Measurements from ENCODE around the gene EMC10.

The EMC10 gene

DNA sequence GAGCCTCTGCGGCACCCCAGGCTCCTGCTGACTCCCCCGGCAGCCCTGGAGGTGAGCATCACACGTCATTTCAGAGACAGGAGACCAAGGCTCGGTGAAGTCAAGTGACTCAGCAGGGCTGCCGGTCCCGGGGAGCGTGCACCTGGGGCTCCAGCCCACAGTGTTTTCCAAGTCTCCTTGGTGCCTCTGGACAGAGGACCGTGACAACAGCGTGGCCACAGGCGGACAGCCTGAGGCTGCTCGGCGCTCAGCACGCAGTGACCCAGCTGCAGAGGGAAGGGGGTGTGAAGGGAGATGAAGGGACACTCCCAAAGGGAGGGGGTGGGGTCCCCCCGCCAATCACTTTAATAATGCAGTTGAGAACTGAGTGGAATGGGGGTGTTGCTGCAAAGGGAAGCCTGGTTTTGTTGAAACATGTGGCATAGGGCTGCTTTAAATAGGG is 54.9 kb downstream of the EMC10 start:
- H2AFZ ChIP-seq (ENCODE audit: insufficient read depth, low read length, poor library complexity) = no peak overlapping the region
- no peak overlapping the region for H3K4me3 ChIP-seq (ENCODE audit: low read depth, low read length)
- H3K79me1 ChIP-seq (ENCODE audit: low read length) = no peaks in the 10 kb centered on the region
- no CpG with 5 or more reads among the region's 14 CpGs for WGBS (ENCODE audit: extremely low coverage, insufficient coverage, insufficient read length)
- H3K18ac ChIP-seq (ENCODE audit: low read length) = no peak overlapping the region
- no peak overlapping the region for H2BK120ac ChIP-seq (ENCODE audit: insufficient read depth, low read length, poor library complexity)
- H2BK12ac ChIP-seq (ENCODE audit: low read length) = no peak overlapping the region
- H3K79me2 ChIP-seq (ENCODE audit: control insufficient read depth, insufficient read depth, low read length, poor library complexity) = no peaks in the 10 kb centered on the region
- no peak overlapping the region for H2AK5ac ChIP-seq (ENCODE audit: low read length)
- no peak overlapping the region for H2BK5ac ChIP-seq (ENCODE audit: low read depth, low read length, poor library complexity)
- H3K4me2 ChIP-seq (ENCODE audit: low read length) = no peak overlapping the region
- DNase-seq = no peak
- H4K8ac ChIP-seq (ENCODE audit: low read depth, low read length) = no peak overlapping the region
- H3K9ac ChIP-seq (ENCODE audit: low read length) = no peak overlapping the region
- H4K12ac ChIP-seq (ENCODE audit: low read depth, low read length) = no peak overlapping the region
- no peak overlapping the region for H3K4ac ChIP-seq (ENCODE audit: low read depth, low read length)
- H3K14ac ChIP-seq (ENCODE audit: low read length) = no peak overlapping the region
- no peaks in the 10 kb centered on the region for H3K27me3 ChIP-seq (ENCODE audit: insufficient read depth, low read length)
- H3K9me3 ChIP-seq (ENCODE audit: insufficient read depth, low read depth, low read length) = peaks cover 6% of the 10 kb centered on the region
- H4K91ac ChIP-seq (ENCODE audit: low read depth, low read length) = no peak overlapping the region
- peaks cover 0 to 3% of the 10 kb centered on the region in 2 experiments for H3K4me1 ChIP-seq (ENCODE audit: control insufficient read depth in 1 of 2, insufficient read depth in 2 of 2, low read length in 2 of 2)
- no peak overlapping the region for H3K27ac ChIP-seq (ENCODE audit: low read depth, low read length)
- H3K23ac ChIP-seq (ENCODE audit: low read length) = no peak overlapping the region
- H3K36me3 ChIP-seq (ENCODE audit: control insufficient read depth in 1 of 2, insufficient read depth in 2 of 2, low read length in 2 of 2) = no peaks in the 10 kb centered on the region

DNA sequence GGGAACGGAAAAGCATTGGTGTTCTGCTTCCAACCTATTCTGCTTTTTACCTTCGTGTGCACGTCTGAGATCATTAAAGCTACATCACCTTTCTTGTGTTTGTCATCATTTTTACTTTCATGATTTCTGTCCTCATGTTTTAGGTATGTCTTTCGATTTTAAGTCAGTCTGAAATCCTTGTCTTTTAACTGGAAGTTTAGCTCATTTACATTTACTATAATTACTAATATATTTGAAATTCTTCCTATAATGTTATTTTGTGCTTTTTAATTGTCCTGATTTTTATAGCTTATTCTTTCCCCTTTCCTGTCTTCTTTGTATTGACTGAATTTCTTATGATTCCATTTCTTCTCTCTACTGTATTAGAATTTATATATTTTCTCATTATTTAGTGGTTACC is 56.6 kb downstream of the EMC10 start:
- H2AFZ ChIP-seq (ENCODE audit: insufficient read depth, low read length, poor library complexity) = no peak overlapping the region
- no peak overlapping the region for H3K18ac ChIP-seq (ENCODE audit: low read length)
- no peak overlapping the region for H3K23ac ChIP-seq (ENCODE audit: low read length)
- H2BK12ac ChIP-seq (ENCODE audit: low read length) = no peak overlapping the region
- H4K12ac ChIP-seq (ENCODE audit: low read depth, low read length) = no peak overlapping the region
- H2BK5ac ChIP-seq (ENCODE audit: low read depth, low read length, poor library complexity) = no peak overlapping the region
- no peak overlapping the region for H3K9ac ChIP-seq (ENCODE audit: low read length)
- H2AK5ac ChIP-seq (ENCODE audit: low read length) = no peak overlapping the region
- no peaks in the 10 kb centered on the region for H3K79me2 ChIP-seq (ENCODE audit: control insufficient read depth, insufficient read depth, low read length, poor library complexity)
- H3K14ac ChIP-seq (ENCODE audit: low read length) = no peak overlapping the region
- H2BK120ac ChIP-seq (ENCODE audit: insufficient read depth, low read length, poor library complexity) = no peak overlapping the region
- no peak for DNase-seq
- no peaks in the 10 kb centered on the region for H3K79me1 ChIP-seq (ENCODE audit: low read length)
- H3K4me1 ChIP-seq (ENCODE audit: control insufficient read depth in 1 of 2, insufficient read depth in 2 of 2, low read length in 2 of 2) = peaks cover 0 to 3% of the 10 kb centered on the region in 2 experiments
- H3K27ac ChIP-seq (ENCODE audit: low read depth, low read length) = no peak overlapping the region
- no peak overlapping the region for H3K4me3 ChIP-seq (ENCODE audit: low read depth, low read length)
- no peak overlapping the region for H3K4ac ChIP-seq (ENCODE audit: low read depth, low read length)
- no peaks in the 10 kb centered on the region for H3K27me3 ChIP-seq (ENCODE audit: insufficient read depth, low read length)
- H3K4me2 ChIP-seq (ENCODE audit: low read length) = no peak overlapping the region
- no peaks in the 10 kb centered on the region for H3K36me3 ChIP-seq (ENCODE audit: control insufficient read depth in 1 of 2, insufficient read depth in 2 of 2, low read length in 2 of 2)
- peaks cover 6% of the 10 kb centered on the region for H3K9me3 ChIP-seq (ENCODE audit: insufficient read depth, low read depth, low read length)
- no peak overlapping the region for H4K8ac ChIP-seq (ENCODE audit: low read depth, low read length)
- no peak overlapping the region for H4K91ac ChIP-seq (ENCODE audit: low read depth, low read length)
- WGBS (ENCODE audit: extremely low coverage, insufficient coverage, insufficient read length) = no CpG with 5 or more reads among the region's 4 CpGs

DNA sequence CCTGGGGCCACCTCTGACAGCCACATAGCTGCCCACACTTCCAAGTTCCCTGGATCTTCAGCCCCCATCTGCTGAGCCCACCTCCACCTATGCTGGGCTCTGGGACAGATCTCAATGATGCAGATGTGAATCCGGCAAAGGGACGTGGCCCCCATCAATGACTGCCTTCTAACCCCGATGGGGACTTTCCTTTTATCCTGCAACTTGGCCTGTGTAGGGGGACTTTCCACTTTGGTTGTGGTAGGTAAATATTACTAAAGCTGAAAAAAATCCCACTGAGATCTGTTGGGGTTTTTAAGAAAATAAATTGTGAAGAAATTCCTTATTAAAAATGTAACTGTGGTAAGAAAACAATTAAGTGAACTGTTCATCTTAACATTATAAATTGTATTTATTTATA is 58.2 kb downstream of the EMC10 start:
- Histone ChIP-seq H3K27ac (ENCODE audit: low read depth, low read length) (no peak overlapping the region), H3K9me3 (ENCODE audit: insufficient read depth, low read depth, low read length) (peaks cover 6% of the 10 kb centered on the region), H3K9ac (ENCODE audit: low read length) (no peak overlapping the region), H3K4me3 (ENCODE audit: low read depth, low read length) (no peak overlapping the region), H3K36me3 (ENCODE audit: control insufficient read depth in 1 of 2, insufficient read depth in 2 of 2, low read length in 2 of 2) (no peaks in the 10 kb centered on the region), H2AFZ (ENCODE audit: insufficient read depth, low read length, poor library complexity) (no peak overlapping the region), H3K4ac (ENCODE audit: low read depth, low read length) (no peak overlapping the region), H4K12ac (ENCODE audit: low read depth, low read length) (no peak overlapping the region), H4K8ac (ENCODE audit: low read depth, low read length) (no peak overlapping the region), H3K18ac (ENCODE audit: low read length) (no peak overlapping the region), H3K27me3 (ENCODE audit: insufficient read depth, low read length) (no peaks in the 10 kb centered on the region), H3K23ac (ENCODE audit: low read length) (no peak overlapping the region), H3K79me1 (ENCODE audit: low read length) (no peaks in the 10 kb centered on the region), H3K79me2 (ENCODE audit: control insufficient read depth, insufficient read depth, low read length, poor library complexity) (no peaks in the 10 kb centered on the region), H2BK120ac (ENCODE audit: insufficient read depth, low read length, poor library complexity) (no peak overlapping the region), H3K4me2 (ENCODE audit: low read length) (no peak overlapping the region), H3K14ac (ENCODE audit: low read length) (no peak overlapping the region), H4K91ac (ENCODE audit: low read depth, low read length) (no peak overlapping the region), H3K4me1 (ENCODE audit: control insufficient read depth in 1 of 2, insufficient read depth in 2 of 2, low read length in 2 of 2) (peaks cover 0 to 3% of the 10 kb centered on the region in 2 experiments), H2BK12ac (ENCODE audit: low read length) (no peak overlapping the region), H2BK5ac (ENCODE audit: low read depth, low read length, poor library complexity) (no peak overlapping the region), H2AK5ac (ENCODE audit: low read length) (no peak overlapping the region)
- WGBS (ENCODE audit: extremely low coverage, insufficient coverage, insufficient read length) = no CpG with 5 or more reads among the region's 3 CpGs
- no peak for DNase-seq

DNA sequence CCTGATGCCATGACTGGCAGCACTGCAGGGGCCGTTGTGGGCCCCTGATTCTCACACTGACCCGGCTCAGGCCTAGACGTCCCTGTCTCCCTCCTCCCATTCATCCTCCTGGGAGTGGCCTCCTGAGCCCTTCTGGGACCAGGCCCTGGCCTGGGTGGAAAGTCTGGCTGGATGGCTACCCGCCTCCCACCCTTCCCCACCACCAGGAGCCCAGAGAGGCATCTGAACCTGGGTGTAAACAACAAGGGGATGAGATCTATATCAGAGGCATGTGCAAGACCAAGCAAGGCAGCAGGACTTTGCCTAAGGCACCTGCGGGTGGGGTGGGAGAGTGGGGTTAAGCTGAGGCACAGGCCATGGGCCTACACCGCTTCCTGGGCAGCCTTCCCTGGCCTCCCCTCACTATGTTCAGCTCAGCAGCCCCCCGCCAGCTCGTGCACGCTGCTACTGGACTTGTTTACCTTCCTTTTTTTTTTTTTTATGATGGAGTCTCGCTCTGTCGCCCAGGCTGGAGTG is 59.4 kb downstream of the EMC10 start:
- no peak overlapping the region for H3K9ac ChIP-seq (ENCODE audit: low read length)
- H3K4me1 ChIP-seq (ENCODE audit: control insufficient read depth in 1 of 2, insufficient read depth in 2 of 2, low read length in 2 of 2) = peaks cover 0 to 3% of the 10 kb centered on the region in 2 experiments
- no peaks in the 10 kb centered on the region for H3K79me2 ChIP-seq (ENCODE audit: control insufficient read depth, insufficient read depth, low read length, poor library complexity)
- no peak overlapping the region for H3K4me3 ChIP-seq (ENCODE audit: low read depth, low read length)
- no peaks in the 10 kb centered on the region for H3K79me1 ChIP-seq (ENCODE audit: low read length)
- H4K8ac ChIP-seq (ENCODE audit: low read depth, low read length) = no peak overlapping the region
- no peak overlapping the region for H2AFZ ChIP-seq (ENCODE audit: insufficient read depth, low read length, poor library complexity)
- H4K12ac ChIP-seq (ENCODE audit: low read depth, low read length) = no peak overlapping the region
- H4K91ac ChIP-seq (ENCODE audit: low read depth, low read length) = no peak overlapping the region
- H3K4me2 ChIP-seq (ENCODE audit: low read length) = no peak overlapping the region
- no CpG with 5 or more reads among the region's 11 CpGs for WGBS (ENCODE audit: extremely low coverage, insufficient coverage, insufficient read length)
- H2BK120ac ChIP-seq (ENCODE audit: insufficient read depth, low read length, poor library complexity) = no peak overlapping the region
- no peak overlapping the region for H3K14ac ChIP-seq (ENCODE audit: low read length)
- no peak overlapping the region for H3K18ac ChIP-seq (ENCODE audit: low read length)
- DNase-seq = peak; percentile 14 to 50
- no peak overlapping the region for H3K23ac ChIP-seq (ENCODE audit: low read length)
- no peak overlapping the region for H2BK12ac ChIP-seq (ENCODE audit: low read length)
- H2AK5ac ChIP-seq (ENCODE audit: low read length) = no peak overlapping the region
- no peak overlapping the region for H2BK5ac ChIP-seq (ENCODE audit: low read depth, low read length, poor library complexity)
- H3K4ac ChIP-seq (ENCODE audit: low read depth, low read length) = no peak overlapping the region
- no peaks in the 10 kb centered on the region for H3K36me3 ChIP-seq (ENCODE audit: control insufficient read depth in 1 of 2, insufficient read depth in 2 of 2, low read length in 2 of 2)
- H3K27me3 ChIP-seq (ENCODE audit: insufficient read depth, low read length) = no peaks in the 10 kb centered on the region
- H3K27ac ChIP-seq (ENCODE audit: low read depth, low read length) = no peak overlapping the region
- H3K9me3 ChIP-seq (ENCODE audit: insufficient read depth, low read depth, low read length) = peaks cover 6% of the 10 kb centered on the region
